Loucy (cell line): ENCODE measurements around the gene SLC11A1.

Experiments
- H2AFZ ChIP-seq: fragments of 200-600 bp; sonication (generic); 2 replicates; pipeline ENCODE4 v1.6.0; 2016; ENCODE audit warnings: antibody characterized with exemption, mild to moderate bottlenecking, low read length, moderate library complexity
- H3F3A ChIP-seq: fragments of 200-600 bp; 2 replicates; pipeline ENCODE4 v1.6.0; 2016; ENCODE audit warnings: antibody characterized with exemption, low read depth, mild to moderate bottlenecking
- H3K27me3 ChIP-seq: fragments of 200-600 bp; sonication (generic); 2 replicates; pipeline ENCODE4 v1.6.1; 2014; ENCODE audit warnings: low read length, mild to moderate bottlenecking; ENCODE audit not compliant: insufficient read depth, poor library complexity, severe bottlenecking
- H3K36me3 ChIP-seq: fragments of 200-600 bp; sonication (generic); 2 replicates; pipeline ENCODE4 v1.6.1; 2016; ENCODE audit warnings: low read length; ENCODE audit not compliant: insufficient read depth
- H3K4me1 ChIP-seq: fragments of 200-600 bp; sonication (generic); 2 replicates; pipeline ENCODE4 v1.5.1; 2014; ENCODE audit warnings: low read length, mild to moderate bottlenecking; ENCODE audit not compliant: insufficient read depth, poor library complexity, severe bottlenecking
- H3K4me2 ChIP-seq: fragments of 200-600 bp; sonication (generic); 2 replicates; pipeline ENCODE4 v1.6.0; 2014; ENCODE audit warnings: antibody characterized with exemption, low read length, low read depth, mild to moderate bottlenecking; ENCODE audit not compliant: poor library complexity, severe bottlenecking
- H3K4me3 ChIP-seq: fragments of 200-600 bp; sonication (generic); 2 replicates; pipeline ENCODE4 v1.5.1; 2014; ENCODE audit warnings: low read length, mild to moderate bottlenecking, mixed read lengths; ENCODE audit not compliant: poor library complexity, severe bottlenecking
- H3K79me2 ChIP-seq: fragments of 200-600 bp; sonication (generic); 2 replicates; pipeline ENCODE4 v1.6.1; 2014; ENCODE audit warnings: low read length; ENCODE audit not compliant: insufficient read depth
- H3K9ac ChIP-seq: fragments of 200-600 bp; sonication (generic); 2 replicates; pipeline ENCODE4 v1.6.0; 2014; ENCODE audit warnings: mild to moderate bottlenecking, low read depth, low read length, moderate library complexity; ENCODE audit not compliant: poor library complexity, severe bottlenecking
- H3K9me2 ChIP-seq: fragments of 200-600 bp; sonication (generic); replicated peaks from 2 replicates; pipeline ENCODE4 v1.6.1; 2016; ENCODE audit warnings: low read depth, low read length, mixed read lengths
- H3K9me3 ChIP-seq: fragments of 200-600 bp; sonication (generic); 2 replicates; pipeline ENCODE4 v1.6.1; 2014; ENCODE audit warnings: mild to moderate bottlenecking, antibody characterized with exemption, low read length, low read depth; ENCODE audit not compliant: insufficient read depth
- H4K20me1 ChIP-seq: fragments of 200-600 bp; sonication (generic); 2 replicates; pipeline ENCODE4 v1.6.0; 2014; ENCODE audit warnings: antibody characterized with exemption, low read length, mild to moderate bottlenecking; ENCODE audit not compliant: insufficient read depth, poor library complexity, severe bottlenecking
- CTCF ChIP-seq: fragments of 200-600 bp; sonication (generic); conservative IDR thresholded peaks from 2 replicates; pipeline ENCODE4 v1.5.1; 2014; ENCODE audit warnings: mild to moderate bottlenecking, antibody characterized with exemption, low read length
- EZH2phosphoT487 ChIP-seq: fragments of 200-600 bp; IDR thresholded peaks from 2 replicates; pipeline ENCODE4 v1.6.1; 2018; ENCODE audit warnings: antibody characterized with exemption, mild to moderate bottlenecking, moderate library complexity, borderline replicate concordance

The SLC11A1 gene

GRCh38 chr2:218399391-218400166, 17.5 kb downstream of the SLC11A1 start, which contains the start of gene CTDSP1:
Gene CTDSP1, plus strand, starts transcription at chr2:218399868. Its CDS starts 223 bp downstream, at chr2:218400091.
- H3K4me3 ChIP-seq, result peak within 1 kb of the TSS; percentile 84
- H3K4me2 ChIP-seq, result peak within 1 kb of the TSS; percentile 85
- peaks cover 26% of the 10 kb centered on the region for H4K20me1 ChIP-seq
- peaks cover 42% of the 10 kb centered on the region for H3K4me1 ChIP-seq
- H2AFZ ChIP-seq, result peak within 1 kb of the TSS; percentile 32
- 0 out of 2 replicates have a peak, but pooled peaks cover 2% of the 10 kb centered on the region for H3F3A ChIP-seq
- H3K36me3 ChIP-seq, result peaks cover 22% of the 10 kb centered on the region; the same call in 1 of the 2 replicates
- TF ChIP-seq CTCF (no peak), EZH2phosphoT487 (no peak)
- H3K79me2 ChIP-seq, result peaks cover 65% of the 10 kb centered on the region
- no peaks in the 10 kb centered on the region for H3K27me3 ChIP-seq
- H3K9ac ChIP-seq, result peak within 1 kb of the TSS; percentile 95
- no peaks in the 10 kb centered on the region for H3K9me3 ChIP-seq
- no peaks in the 10 kb centered on the region for H3K9me2 ChIP-seq

GRCh38 chr2:218400167-218400929, 18.3 kb downstream of the SLC11A1 start:
- TF ChIP-seq CTCF (no peak), EZH2phosphoT487 (no peak)
- Histone ChIP-seq H3K9me3 (no peaks in the 10 kb centered on the region), H3K36me3 (peaks cover 22% of the 10 kb centered on the region; the same call in 1 of the 2 replicates), H3K27me3 (no peaks in the 10 kb centered on the region), H3K9ac (peak overlapping the region; percentile 95), H3F3A (0 out of 2 replicates have a peak, but pooled peaks cover 2% of the 10 kb centered on the region), H3K4me1 (peaks cover 43% of the 10 kb centered on the region), H3K4me2 (peak overlapping the region; percentile 85), H3K79me2 (peaks cover 68% of the 10 kb centered on the region), H3K4me3 (peak overlapping the region; percentile 84), H2AFZ (0 out of 2 replicates have a peak overlapping the region, but pooled peaks have one; percentile 29), H4K20me1 (peaks cover 26% of the 10 kb centered on the region), H3K9me2 (no peaks in the 10 kb centered on the region)

- Histone ChIP-seq H3K36me3 (peaks cover 22% of the 10 kb centered on the region; the same call in 1 of the 2 replicates), H4K20me1 (peaks cover 26% of the 10 kb centered on the region), H3K79me2 (peaks cover 68% of the 10 kb centered on the region), H3K4me1 (peaks cover 44% of the 10 kb centered on the region), H3K27me3 (no peaks in the 10 kb centered on the region), H3K9me3 (no peaks in the 10 kb centered on the region), H3K9me2 (no peaks in the 10 kb centered on the region), H3K9ac (peak overlapping the region; percentile 95), H3K4me3 (peak overlapping the region; percentile 84), H2AFZ (no peak overlapping the region), H3F3A (0 out of 2 replicates have a peak, but pooled peaks cover 2% of the 10 kb centered on the region), H3K4me2 (peak overlapping the region; percentile 85)
- no peak for TF ChIP-seq EZH2phosphoT487
- no peak for TF ChIP-seq CTCF
These were observed 19.1 kb downstream of the SLC11A1 start for GRCh38 chr2:218400930-218401881.
